DMS79 (cell line): ENCODE results near the gene OR6C74.

Experiments used
- DNase-seq: peaks from one replicate; lab custom pipeline; 2025; lab: John Stamatoyannopoulos, UW

Gene OR6C74

DNA sequence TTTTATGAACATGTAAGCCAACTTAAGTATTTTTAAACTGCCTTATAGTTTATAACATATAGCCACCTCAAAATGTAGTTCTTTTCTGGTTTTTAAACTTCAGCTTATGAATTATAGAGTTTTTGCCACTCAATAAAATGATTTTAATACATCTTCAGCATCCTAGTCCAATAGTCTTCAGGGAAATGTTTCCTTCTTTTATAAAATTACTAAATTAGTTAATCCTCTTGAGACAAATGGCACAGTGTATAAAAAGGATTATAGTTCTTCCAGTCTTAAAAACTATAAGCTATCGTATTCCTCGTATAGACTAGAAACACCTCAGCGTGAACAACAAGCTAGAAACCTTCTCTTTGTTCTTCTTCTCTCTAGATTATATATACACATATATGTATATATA lies at the start of gene OR6C74:
Gene OR6C74, plus strand, starts transcription at position 301 of the 400 bp plus-strand sequence. CDS start 2,679 bp downstream, outside the sequence.
- DNase-seq = no peak

GRCh38 chr12:55220725-55221124 lies 23.7 kb upstream of the OR6C74 start, which contains the start of gene OR10A7:
Gene OR10A7, plus strand, starts transcription at chr12:55221025. Its CDS starts 0 bp downstream, at chr12:55221025.
- DNase-seq = no peak

GRCh38 chr12:55226523-55226922 lies 17.9 kb upstream of the OR6C74 start:
- no peak for DNase-seq

DNA sequence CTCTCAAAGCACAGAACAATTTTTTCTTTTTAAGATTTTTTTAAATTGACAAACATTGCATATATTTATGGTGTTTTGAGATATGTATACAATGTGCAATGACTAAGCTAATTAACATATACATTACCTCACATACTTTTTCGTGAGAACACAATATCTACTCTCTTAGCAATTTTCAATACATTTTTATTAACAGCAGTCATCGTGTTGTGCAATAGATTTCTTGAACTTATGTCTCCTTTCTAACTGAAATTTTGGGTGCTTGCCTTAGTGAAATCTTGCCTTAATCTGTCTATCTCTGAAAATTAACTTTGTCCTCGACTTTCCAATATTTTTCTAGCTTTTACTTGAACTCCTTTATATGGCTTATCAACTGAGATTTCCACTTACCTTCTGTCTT lies 16.8 kb upstream of the OR6C74 start:
- DNase-seq = no peak

GRCh38 chr12:55246159-55246558 lies 1.8 kb downstream of the OR6C74 start:
- DNase-seq = no peak

DNA sequence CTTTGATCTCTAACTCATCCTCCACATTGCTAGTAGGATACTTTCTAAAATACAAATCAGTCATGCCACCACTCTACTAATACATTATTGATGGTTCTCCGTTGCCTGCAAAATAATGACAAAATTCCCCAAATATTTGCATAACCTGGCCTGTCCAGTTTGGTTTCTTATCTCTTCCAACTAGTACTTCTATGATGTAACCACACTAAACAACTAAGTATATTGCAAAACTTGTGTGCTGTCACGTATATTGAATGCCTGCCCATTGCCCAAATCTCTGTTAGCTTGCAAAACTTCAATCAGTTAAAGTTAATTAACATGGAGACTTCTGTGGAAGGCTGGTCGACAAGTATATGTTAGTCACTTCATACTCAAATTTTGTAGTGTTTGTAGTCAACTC lies 6.5 kb downstream of the OR6C74 start:
- no peak for DNase-seq

DNA sequence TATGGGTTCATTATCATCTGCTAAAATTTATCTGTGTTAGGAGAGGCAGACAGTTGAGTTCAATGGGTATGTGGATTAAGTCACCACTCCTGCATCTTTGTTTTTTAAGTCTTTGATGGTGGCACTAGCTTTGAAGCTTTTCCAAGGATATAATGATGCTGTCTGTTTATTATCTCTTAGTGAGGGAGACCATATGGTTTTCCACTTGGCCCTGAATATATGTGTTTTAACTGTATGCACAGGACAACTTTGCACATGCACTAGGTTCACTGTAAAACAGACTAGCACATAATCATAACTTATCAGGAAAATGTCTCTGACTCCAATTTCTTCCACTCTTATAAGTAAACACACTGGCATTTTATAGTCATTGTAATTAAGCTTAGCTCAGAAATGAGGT lies 8.9 kb downstream of the OR6C74 start:
- no peak for DNase-seq

DNA sequence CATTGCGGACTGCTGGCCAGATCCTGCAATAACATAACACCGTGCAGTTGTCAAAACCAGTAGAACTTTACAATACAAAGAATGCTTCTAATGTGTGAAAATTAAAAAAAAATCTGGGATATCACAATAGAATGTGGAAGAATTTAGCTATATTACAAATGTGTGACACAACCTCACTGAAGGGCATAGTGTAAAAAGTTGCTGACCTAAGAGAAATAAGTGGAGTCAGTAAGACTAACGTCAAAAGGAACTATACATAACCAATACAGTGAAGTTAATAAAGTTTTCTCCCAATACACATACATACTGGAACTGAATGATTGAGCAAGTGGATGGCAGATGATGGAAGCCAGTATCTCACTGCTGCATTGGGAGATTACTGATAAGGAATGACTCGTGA lies 12.4 kb downstream of the OR6C74 start:
- DNase-seq = no peak

DNA sequence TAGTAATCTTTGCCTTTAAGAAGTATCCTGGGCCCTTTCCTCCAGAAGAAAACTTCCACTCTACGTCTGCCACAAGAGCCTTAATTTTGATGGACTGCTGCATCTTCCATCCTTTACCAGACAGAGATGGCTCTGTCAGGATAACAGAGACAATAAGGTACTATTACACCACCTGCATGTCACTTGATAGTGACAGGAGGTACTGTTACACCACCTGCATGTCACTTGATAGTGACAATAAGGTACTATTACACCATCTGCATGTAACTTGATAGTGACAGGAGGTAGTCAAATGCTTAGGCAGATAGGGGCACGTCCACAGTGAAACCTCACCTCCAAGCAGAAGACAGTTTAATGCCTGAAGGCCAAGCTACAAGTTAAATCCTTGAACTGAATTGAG lies 13.9 kb downstream of the OR6C74 start:
- no peak for DNase-seq

GRCh38 chr12:55280991-55281390 lies 36.6 kb downstream of the OR6C74 start:
- DNase-seq = no peak

DNA sequence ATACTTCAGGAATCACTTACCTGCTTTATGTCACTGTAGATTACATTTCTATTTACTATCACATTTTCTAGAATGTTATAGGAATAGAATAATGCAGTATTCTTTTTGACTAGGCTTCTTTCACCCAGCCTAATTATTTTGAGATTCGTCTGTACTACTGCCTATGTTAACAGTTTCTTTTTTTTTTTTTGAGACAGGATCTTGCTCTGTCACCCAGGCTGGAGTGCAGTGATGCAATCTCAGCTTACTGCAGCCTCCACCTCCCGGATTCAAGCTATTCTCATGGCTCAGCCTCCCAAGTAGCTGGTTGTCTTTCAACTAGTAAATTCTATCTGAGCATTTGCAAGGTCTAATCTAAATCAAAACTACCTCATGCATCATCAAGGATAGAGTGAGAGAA lies 45.6 kb downstream of the OR6C74 start:
- DNase-seq = no peak
